ENCODE measurements around the gene FBXO39. TPM values are rescaled to one million over a fixed set of nuclear protein-coding genes. Genes with fewer than 3 reads are reported as not detected.

The FBXO39 gene
- total and polyA plus RNA-seq, 12 donors = 0.13 to 0.37 (median 0.26) TPM; not detected in 9

- no peak for ATAC-seq
- no peak for DNase-seq
- TF ChIP-seq, protein P1, sequence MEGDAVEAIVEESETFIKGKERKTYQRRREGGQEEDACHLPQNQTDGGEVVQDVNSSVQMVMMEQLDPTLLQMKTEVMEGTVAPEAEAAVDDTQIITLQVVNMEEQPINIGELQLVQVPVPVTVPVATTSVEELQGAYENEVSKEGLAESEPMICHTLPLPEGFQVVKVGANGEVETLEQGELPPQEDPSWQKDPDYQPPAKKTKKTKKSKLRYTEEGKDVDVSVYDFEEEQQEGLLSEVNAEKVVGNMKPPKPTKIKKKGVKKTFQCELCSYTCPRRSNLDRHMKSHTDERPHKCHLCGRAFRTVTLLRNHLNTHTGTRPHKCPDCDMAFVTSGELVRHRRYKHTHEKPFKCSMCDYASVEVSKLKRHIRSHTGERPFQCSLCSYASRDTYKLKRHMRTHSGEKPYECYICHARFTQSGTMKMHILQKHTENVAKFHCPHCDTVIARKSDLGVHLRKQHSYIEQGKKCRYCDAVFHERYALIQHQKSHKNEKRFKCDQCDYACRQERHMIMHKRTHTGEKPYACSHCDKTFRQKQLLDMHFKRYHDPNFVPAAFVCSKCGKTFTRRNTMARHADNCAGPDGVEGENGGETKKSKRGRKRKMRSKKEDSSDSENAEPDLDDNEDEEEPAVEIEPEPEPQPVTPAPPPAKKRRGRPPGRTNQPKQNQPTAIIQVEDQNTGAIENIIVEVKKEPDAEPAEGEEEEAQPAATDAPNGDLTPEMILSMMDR (IDR thresholded peaks at IDR 0.05) = no peak
- peaks cover 0 to 21% (median 7%) of the 10 kb centered on the region in 11 donors for H3K9me3 ChIP-seq
- H3K4me3 ChIP-seq = no peak overlapping the region
- no peak overlapping the region for H3K27ac ChIP-seq
- WGBS, 2 donors = 78% methylated on average over 4 of the region's 4 CpGs
- H3K36me3 ChIP-seq = no peaks in the 10 kb centered on the region
- H3K27me3 ChIP-seq = peaks cover 0 to 40% (median 18%) of the 10 kb centered on the region in 7 donors
- intact Hi-C loops (cut with DNase I) = no loop called here
- no peaks in the 10 kb centered on the region for H3K4me1 ChIP-seq
Observed at GRCh38 chr17:6789146-6789545, 13.1 kb downstream of the FBXO39 start.

- TF ChIP-seq, protein P1 (IDR thresholded peaks at IDR 0.05) = no peak
- Histone ChIP-seq H3K36me3 (no peaks in the 10 kb centered on the region), H3K27ac (no peak overlapping the region), H3K27me3 (peaks cover 0 to 40% (median 24%) of the 10 kb centered on the region in 7 donors), H3K9me3 (no peaks in the 10 kb centered on the region), H3K4me3 (no peak overlapping the region), H3K4me1 (no peaks in the 10 kb centered on the region)
- no peak for ATAC-seq
- intact Hi-C loops (cut with DNase I) = no loop called here
- WGBS, 2 donors = 70 to 75% methylated on average over 5 of the region's 5 CpGs
- DNase-seq = no peak
Observed at GRCh38 chr17:6793748-6794493, 17.9 kb downstream of the FBXO39 start.

GRCh38 chr17:6796017-6796886 is 20.2 kb downstream of the FBXO39 start:
- Histone ChIP-seq H3K4me1 (no peaks in the 10 kb centered on the region), H3K27me3 (peaks cover 0 to 37% (median 33%) of the 10 kb centered on the region in 7 donors), H3K4me3 (no peak overlapping the region), H3K9me3 (no peaks in the 10 kb centered on the region), H3K36me3 (no peaks in the 10 kb centered on the region), H3K27ac (no peak overlapping the region)
- no peak for ATAC-seq
- no peak for DNase-seq
- TF ChIP-seq, protein P1 (IDR thresholded peaks at IDR 0.05) = no peak
- intact Hi-C loops (cut with DNase I) = no loop called here
- 57% methylated on average over 10 of the region's 10 CpGs for WGBS, 2 donors

DNA sequence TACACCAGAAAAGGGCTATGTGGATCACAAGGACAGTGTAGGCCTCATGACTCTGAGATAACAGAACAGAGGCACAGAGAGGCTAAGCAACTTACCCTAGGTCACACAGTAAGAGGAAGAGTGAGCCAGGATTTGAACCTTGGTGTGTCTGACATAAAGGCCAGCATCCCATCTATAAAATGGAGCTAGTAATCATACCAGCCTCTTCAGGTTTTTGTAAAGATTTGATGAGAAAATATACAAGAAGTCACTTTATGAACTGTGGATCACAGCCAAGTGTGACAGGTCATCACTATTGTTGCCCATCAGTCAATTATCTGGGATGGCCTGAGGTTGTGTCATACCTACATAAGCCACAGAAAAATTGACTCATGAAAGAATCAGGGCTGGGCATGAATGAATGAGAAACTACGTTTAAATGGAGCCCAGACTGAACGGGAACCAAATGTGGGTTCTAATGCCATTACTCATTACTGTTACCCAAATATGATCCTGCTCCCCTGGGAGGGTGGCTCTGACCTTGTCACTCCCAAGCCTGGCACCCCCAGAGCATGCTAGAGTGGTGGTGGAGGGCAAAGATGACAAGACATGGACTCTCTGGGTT is 21.0 kb downstream of the FBXO39 start:
- ATAC-seq (no peak), DNase-seq (no peak)
- Histone ChIP-seq H3K4me1 (no peaks in the 10 kb centered on the region), H3K36me3 (no peaks in the 10 kb centered on the region), H3K27me3 (peaks cover 0 to 36% (median 26%) of the 10 kb centered on the region in 7 donors), H3K4me3 (no peak overlapping the region), H3K9me3 (no peaks in the 10 kb centered on the region), H3K27ac (no peak overlapping the region)
- intact Hi-C loops (cut with DNase I) = no loop called here
- 86 to 88% methylated on average over 2 of the region's 2 CpGs for WGBS, 2 donors
- TF ChIP-seq, protein P1 (IDR thresholded peaks at IDR 0.05) = no peak

Data from heart right ventricle (tissue), 16 donors.